Measurements from ENCODE around the gene PATJ. TPM values are rescaled to one million over a fixed set of nuclear protein-coding genes. Genes with fewer than 3 reads are reported as not detected.

PATJ gene
- total and polyA plus RNA-seq, 2 donors (not counting 1 experiment from before 2014, with no cell fraction given), result 8.0 to 45.3 TPM

GRCh38 chr1:62012836-62013235 is 270.6 kb downstream of the PATJ start:
- Mint-ChIP-seq H3K27me3 (no peaks in the 10 kb centered on the region), H3K9me3 (ENCODE audit: insufficient read depth) (no peaks in the 10 kb centered on the region), H3K27ac (no peak overlapping the region), H3K4me3 (no peak overlapping the region), H3K4me1 (no peaks in the 10 kb centered on the region)
- TF ChIP-seq EZH2 (IDR thresholded peaks at IDR 0.05; ENCODE audit: borderline replicate concordance, insufficient read depth, low read depth, low read length, poor library complexity, severe bottlenecking), result no peak
- TF ChIP-seq CTCF (IDR thresholded peaks at IDR 0.05), result no peak
- Histone ChIP-seq H3K9me3 (ENCODE audit: control extremely low read depth in 1 of 3, control insufficient read depth in 2 of 3, insufficient read depth in 1 of 3, low read length in 2 of 3) (no peaks in the 10 kb centered on the region), H3K79me2 (ENCODE audit: control insufficient read depth, insufficient read depth, low read length) (no peaks in the 10 kb centered on the region), H3K4me2 (replicated peaks; ENCODE audit: low read depth, low read length, poor library complexity, severe bottlenecking) (no peak overlapping the region), H3K27ac (ENCODE audit: low read length in 2 of 2) (no peak overlapping the region), H3K9ac (ENCODE audit: low read length) (no peak overlapping the region), H2AFZ (ENCODE audit: insufficient read depth, low read depth, low read length, poor library complexity, severe bottlenecking) (no peak overlapping the region), H3K27me3 (replicated peaks in 1 of 4; ENCODE audit: control extremely low read depth in 1 of 4, control insufficient read depth in 3 of 4, insufficient read depth in 4 of 4, low read length in 3 of 4) (no peaks in the 10 kb centered on the region), H3K4me1 (ENCODE audit: control insufficient read depth in 2 of 2, insufficient read depth in 2 of 2, low read length in 2 of 2) (no peaks in the 10 kb centered on the region), H3K36me3 (replicated peaks in 1 of 2; ENCODE audit: control extremely low read depth in 1 of 2, control insufficient read depth in 1 of 2, extremely low read depth in 1 of 2, insufficient read depth in 2 of 2, low read length in 1 of 2) (no peaks in the 10 kb centered on the region), H4K20me1 (ENCODE audit: control insufficient read depth, insufficient read depth, low read length, poor library complexity, severe bottlenecking) (no peaks in the 10 kb centered on the region), H3K4me3 (ENCODE audit: control extremely low read depth in 1 of 5, extremely low read depth in 1 of 5, insufficient read depth in 1 of 5, low read depth in 2 of 5, low read length in 4 of 5) (no peak overlapping the region)
- ChIA-PET CTCF (interaction anchor here (1.3 kb wide), 1 partner anchor 70 kb away, joined by 3 read pairs; no protein-coding TSS in a partner anchor), POLR2A (no interaction called here)
- WGBS (ENCODE audit: insufficient coverage), result 94% methylated on average over 6 of the region's 6 CpGs
- ATAC-seq (ENCODE audit: low read depth), result no peak
- no peak for DNase-seq
- intact Hi-C loops (cut with micrococcal nuclease), result no loop called here

GRCh38 chr1:62013264-62013663 is 271.0 kb downstream of the PATJ start:
- ChIA-PET POLR2A (no interaction called here), CTCF (interaction anchor here (1.3 kb wide), 1 partner anchor 69 kb away, joined by 3 read pairs; no protein-coding TSS in a partner anchor)
- Mint-ChIP-seq H3K9me3 (ENCODE audit: insufficient read depth) (no peaks in the 10 kb centered on the region), H3K27me3 (no peaks in the 10 kb centered on the region), H3K4me1 (no peaks in the 10 kb centered on the region), H3K27ac (no peak overlapping the region), H3K4me3 (no peak overlapping the region)
- Histone ChIP-seq H3K4me2 (replicated peaks; ENCODE audit: low read depth, low read length, poor library complexity, severe bottlenecking) (no peak overlapping the region), H2AFZ (ENCODE audit: insufficient read depth, low read depth, low read length, poor library complexity, severe bottlenecking) (no peak overlapping the region), H3K9ac (ENCODE audit: low read length) (no peak overlapping the region), H3K4me3 (ENCODE audit: control extremely low read depth in 1 of 5, extremely low read depth in 1 of 5, insufficient read depth in 1 of 5, low read depth in 2 of 5, low read length in 4 of 5) (no peak overlapping the region), H3K9me3 (ENCODE audit: control extremely low read depth in 1 of 3, control insufficient read depth in 2 of 3, insufficient read depth in 1 of 3, low read length in 2 of 3) (no peaks in the 10 kb centered on the region), H3K36me3 (replicated peaks in 1 of 2; ENCODE audit: control extremely low read depth in 1 of 2, control insufficient read depth in 1 of 2, extremely low read depth in 1 of 2, insufficient read depth in 2 of 2, low read length in 1 of 2) (no peaks in the 10 kb centered on the region), H3K27ac (ENCODE audit: low read length in 2 of 2) (no peak overlapping the region), H3K79me2 (ENCODE audit: control insufficient read depth, insufficient read depth, low read length) (no peaks in the 10 kb centered on the region), H4K20me1 (ENCODE audit: control insufficient read depth, insufficient read depth, low read length, poor library complexity, severe bottlenecking) (no peaks in the 10 kb centered on the region), H3K27me3 (replicated peaks in 1 of 4; ENCODE audit: control extremely low read depth in 1 of 4, control insufficient read depth in 3 of 4, insufficient read depth in 4 of 4, low read length in 3 of 4) (no peaks in the 10 kb centered on the region), H3K4me1 (ENCODE audit: control insufficient read depth in 2 of 2, insufficient read depth in 2 of 2, low read length in 2 of 2) (no peaks in the 10 kb centered on the region)
- DNase-seq (no peak), ATAC-seq (ENCODE audit: low read depth) (no peak)
- TF ChIP-seq CTCF (IDR thresholded peaks at IDR 0.05) (no peak), EZH2 (IDR thresholded peaks at IDR 0.05; ENCODE audit: borderline replicate concordance, insufficient read depth, low read depth, low read length, poor library complexity, severe bottlenecking) (no peak)
- WGBS (ENCODE audit: insufficient coverage), result 98% methylated on average over 5 of the region's 5 CpGs
- intact Hi-C loops (cut with micrococcal nuclease), result no loop called here
